HTR-8/SVneo (cell line): Measurements from ENCODE around the gene WDR5B.
A peak's percentile ranks its signal among the peaks of the same experiment; 100 is the strongest.

Experiments
- DNase-seq: peaks from one replicate; pipeline ENCODE4 v3.0.0; 2011; ENCODE audit warnings: low spot score, mixed read lengths; ENCODE audit not compliant: insufficient read length
- FAIRE-seq: peaks from 2 replicates; lab custom pipeline; 2011; peaks lifted over from hg19 to GRCh38; lab: Jason Lieb, UNC

WDR5B gene

GRCh38 chr3:122410639-122411038, 5.2 kb downstream of the WDR5B start:
- FAIRE-seq = no peak
- DNase-seq = no peak

- no peak for DNase-seq
- no peak for FAIRE-seq
These were observed 5.8 kb downstream of the WDR5B start for GRCh38 chr3:122410111-122410510.

GRCh38 chr3:122409446-122409845, 6.4 kb downstream of the WDR5B start:
- DNase-seq (no peak), FAIRE-seq (no peak)

- DNase-seq (no peak), FAIRE-seq (no peak)
These were observed 7.9 kb downstream of the WDR5B start for GRCh38 chr3:122407946-122408345.

GRCh38 chr3:122406198-122406597, 9.7 kb downstream of the WDR5B start:
- no peak for FAIRE-seq
- DNase-seq = no peak

GRCh38 chr3:122405015-122405414, 10.8 kb downstream of the WDR5B start:
- DNase-seq = no peak
- no peak for FAIRE-seq

- FAIRE-seq = no peak
These were observed 12.4 kb downstream of the WDR5B start for GRCh38 chr3:122403489-122403888.

GRCh38 chr3:122398920-122399319, 16.9 kb downstream of the WDR5B start:
- DNase-seq (no peak), FAIRE-seq (no peak)

More at GRCh38 chr3:122403489-122403888, 12.4 kb downstream of the WDR5B start:
- DNase-seq = no peak

- DNase-seq (no peak), FAIRE-seq (no peak)
These were observed 18.7 kb downstream of the WDR5B start for GRCh38 chr3:122397201-122397600.

GRCh38 chr3:122396511-122396910, 19.4 kb downstream of the WDR5B start:
- FAIRE-seq (no peak), DNase-seq (no peak)

GRCh38 chr3:122395582-122395981, 20.3 kb downstream of the WDR5B start:
- FAIRE-seq = no peak
- DNase-seq = no peak

- DNase-seq = no peak
- no peak for FAIRE-seq
These were observed 21.7 kb downstream of the WDR5B start for GRCh38 chr3:122394173-122394572.

GRCh38 chr3:122392868-122393844, 22.7 kb downstream of the WDR5B start:
- no peak for FAIRE-seq
- peak; percentile 33 for DNase-seq

- DNase-seq (no peak), FAIRE-seq (no peak)
These were observed 24.0 kb downstream of the WDR5B start for GRCh38 chr3:122391681-122392446.

GRCh38 chr3:122390665-122391064, 25.2 kb downstream of the WDR5B start:
- FAIRE-seq = no peak
- DNase-seq = no peak

- FAIRE-seq (no peak), DNase-seq (no peak)
These were observed 26.0 kb downstream of the WDR5B start for GRCh38 chr3:122389892-122390291.

GRCh38 chr3:122389197-122389596, 26.7 kb downstream of the WDR5B start:
- FAIRE-seq (no peak), DNase-seq (no peak)

GRCh38 chr3:122387709-122388108, 28.2 kb downstream of the WDR5B start:
- FAIRE-seq (no peak), DNase-seq (no peak)

- DNase-seq (peak; percentile 82), FAIRE-seq (peak; percentile 96)
These were observed 31.8 kb downstream of the WDR5B start, which contains the start of gene FAM162A for GRCh38 chr3:122383771-122384697. Gene FAM162A (plus strand): TSS chr3:122384182. CDS start chr3:122384266, 84 bp downstream.
